ENCODE data around the gene HORMAD2. TPM values are rescaled to one million over a fixed set of nuclear protein-coding genes. Genes with fewer than 3 reads are reported as not detected.
A peak's percentile ranks its signal among the peaks of the same experiment; 100 is the strongest.
"Not testable (repeated sequence)": the region's sequence is repeated elsewhere in the genome, so short reads cannot be mapped to it uniquely, and the experiment has no call there.

Gene HORMAD2
- polyA plus RNA-seq, 2 of the 4 experiments (the other 2 are of a cell fraction), result not detected

DNA sequence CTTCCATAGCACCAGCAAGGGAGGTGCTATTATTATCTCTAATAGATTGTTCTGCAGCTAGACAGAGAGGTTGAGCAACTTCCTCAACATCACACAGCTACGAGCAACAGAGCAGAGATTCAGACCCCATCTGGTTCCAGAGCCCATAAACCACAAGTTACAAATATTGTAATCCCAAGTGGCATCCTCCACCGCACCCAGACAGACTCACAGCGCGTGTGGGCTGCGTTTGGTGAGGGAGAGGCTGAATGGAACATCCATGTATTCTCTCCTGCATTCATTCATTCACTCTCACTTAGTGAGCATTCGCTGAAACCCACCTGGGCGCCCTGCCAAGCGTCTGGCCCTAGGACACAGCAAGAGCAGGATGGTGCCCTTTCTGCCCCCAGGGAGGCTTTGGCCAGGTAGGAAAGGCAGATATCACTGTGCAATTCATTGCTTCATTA lies 132.8 kb downstream of the HORMAD2 start:
- ChIA-PET CTCF (interaction anchor here (1.1 to 2.8 kb wide), 9 partner anchors 12 to 124 kb away, joined by 3 to 11 read pairs (median 3); no protein-coding TSS in a partner anchor), POLR2A (interaction anchor here (0.7 to 1.6 kb wide), 5 partner anchors 11 to 30 kb away, joined by 3 to 10 read pairs (median 5); no protein-coding TSS in a partner anchor)

GRCh38 chr22:30214703-30215407 lies 134.6 kb downstream of the HORMAD2 start:
- TF ChIP-seq ZSCAN20 (CRISPR knock-in tag; IDR thresholded peaks at IDR 0.05), result no peak
- TF ChIP-seq POLR2AphosphoS2 (conservative IDR thresholded peaks at IDR 0.05; ENCODE audit: low read length), result no peak
- TF ChIP-seq FOSL2 (IDR thresholded peaks at IDR 0.05), result no peak
- no peak for TF ChIP-seq FOSL2 (CRISPR knock-in tag; IDR thresholded peaks at IDR 0.05)
- TF ChIP-seq EP300 (IDR thresholded peaks at IDR 0.05), result no peak
- no peak for TF ChIP-seq ESRRA (IDR thresholded peaks at IDR 0.05; ENCODE audit: borderline replicate concordance, low read length)
- no peak for TF ChIP-seq ZC3H11A (IDR thresholded peaks at IDR 0.05)
- TF ChIP-seq, protein P1, sequence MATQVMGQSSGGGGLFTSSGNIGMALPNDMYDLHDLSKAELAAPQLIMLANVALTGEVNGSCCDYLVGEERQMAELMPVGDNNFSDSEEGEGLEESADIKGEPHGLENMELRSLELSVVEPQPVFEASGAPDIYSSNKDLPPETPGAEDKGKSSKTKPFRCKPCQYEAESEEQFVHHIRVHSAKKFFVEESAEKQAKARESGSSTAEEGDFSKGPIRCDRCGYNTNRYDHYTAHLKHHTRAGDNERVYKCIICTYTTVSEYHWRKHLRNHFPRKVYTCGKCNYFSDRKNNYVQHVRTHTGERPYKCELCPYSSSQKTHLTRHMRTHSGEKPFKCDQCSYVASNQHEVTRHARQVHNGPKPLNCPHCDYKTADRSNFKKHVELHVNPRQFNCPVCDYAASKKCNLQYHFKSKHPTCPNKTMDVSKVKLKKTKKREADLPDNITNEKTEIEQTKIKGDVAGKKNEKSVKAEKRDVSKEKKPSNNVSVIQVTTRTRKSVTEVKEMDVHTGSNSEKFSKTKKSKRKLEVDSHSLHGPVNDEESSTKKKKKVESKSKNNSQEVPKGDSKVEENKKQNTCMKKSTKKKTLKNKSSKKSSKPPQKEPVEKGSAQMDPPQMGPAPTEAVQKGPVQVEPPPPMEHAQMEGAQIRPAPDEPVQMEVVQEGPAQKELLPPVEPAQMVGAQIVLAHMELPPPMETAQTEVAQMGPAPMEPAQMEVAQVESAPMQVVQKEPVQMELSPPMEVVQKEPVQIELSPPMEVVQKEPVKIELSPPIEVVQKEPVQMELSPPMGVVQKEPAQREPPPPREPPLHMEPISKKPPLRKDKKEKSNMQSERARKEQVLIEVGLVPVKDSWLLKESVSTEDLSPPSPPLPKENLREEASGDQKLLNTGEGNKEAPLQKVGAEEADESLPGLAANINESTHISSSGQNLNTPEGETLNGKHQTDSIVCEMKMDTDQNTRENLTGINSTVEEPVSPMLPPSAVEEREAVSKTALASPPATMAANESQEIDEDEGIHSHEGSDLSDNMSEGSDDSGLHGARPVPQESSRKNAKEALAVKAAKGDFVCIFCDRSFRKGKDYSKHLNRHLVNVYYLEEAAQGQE (IDR thresholded peaks at IDR 0.05), result no peak
- TF ChIP-seq CBX2 (IDR thresholded peaks at IDR 0.05; ENCODE audit: borderline replicate concordance, low read depth), result no peak
- DNase-seq (ENCODE audit: low read depth in 1 of 2, low spot score in 1 of 2), result no peak
- no peak for FAIRE-seq
- 81% methylated on average over 10 of the region's 12 CpGs for WGBS (ENCODE audit: missing lambda C conversion rate)
- no peak for ATAC-seq
- Histone ChIP-seq H3K27ac (peak overlapping the region; percentile 95 to 100), H3K4me1 (peaks cover 70% of the 10 kb centered on the region), H3K9me3 (no peaks in the 10 kb centered on the region), H3K4me3 (no peak overlapping the region), H3K4me2 (no peak overlapping the region)
- ChIA-PET POLR2A (no interaction called here), CTCF (interaction anchor here (0.9 to 2.0 kb wide), 3 partner anchors 10 to 106 kb away, joined by 3 to 15 read pairs (median 8); no protein-coding TSS in a partner anchor)

More for the DNA sequence above, 132.8 kb downstream of the HORMAD2 start:
- H3K9me3 ChIP-seq, result no peaks in the 10 kb centered on the region
- H3K4me2 ChIP-seq, result peak overlapping the region; percentile 59
- no peak for FAIRE-seq
- ATAC-seq, result peak; percentile 44 to 61
- WGBS (ENCODE audit: missing lambda C conversion rate), result 6% methylated on average over 8 of the region's 8 CpGs
- no peak overlapping the region for H3K4me3 ChIP-seq
- no peak for TF ChIP-seq RCOR1 (IDR thresholded peaks at IDR 0.05; ENCODE audit: low read depth, low read length)
- TF ChIP-seq HEYL (CRISPR knock-in tag; IDR thresholded peaks at IDR 0.05), result 0 out of 2 replicates have a peak, but pooled peaks have one; percentile 12
- TF ChIP-seq EHF (CRISPR knock-in tag; IDR thresholded peaks at IDR 0.05), result peak; percentile 67; the same call in 1 of the 2 replicates
- TF ChIP-seq JUN (IDR thresholded peaks at IDR 0.05), result no peak; a peak in 4 of 5 replicates
- TF ChIP-seq POLR2AphosphoS2 (conservative IDR thresholded peaks at IDR 0.05; ENCODE audit: low read length), result no peak
- TF ChIP-seq EP300 (IDR thresholded peaks at IDR 0.05), result no peak
- TF ChIP-seq ZFP36 (IDR thresholded peaks at IDR 0.05; ENCODE audit: borderline replicate concordance, partially characterized antibody), result peak; percentile 88
- TF ChIP-seq FOSB (CRISPR knock-in tag; IDR thresholded peaks at IDR 0.05), result peak; percentile 82
- no peak for TF ChIP-seq RNF2 (IDR thresholded peaks at IDR 0.05; ENCODE audit: borderline replicate concordance, low read depth)
- TF ChIP-seq HOXB5 (CRISPR knock-in tag; IDR thresholded peaks at IDR 0.05), result no peak
- TF ChIP-seq, protein P2, sequence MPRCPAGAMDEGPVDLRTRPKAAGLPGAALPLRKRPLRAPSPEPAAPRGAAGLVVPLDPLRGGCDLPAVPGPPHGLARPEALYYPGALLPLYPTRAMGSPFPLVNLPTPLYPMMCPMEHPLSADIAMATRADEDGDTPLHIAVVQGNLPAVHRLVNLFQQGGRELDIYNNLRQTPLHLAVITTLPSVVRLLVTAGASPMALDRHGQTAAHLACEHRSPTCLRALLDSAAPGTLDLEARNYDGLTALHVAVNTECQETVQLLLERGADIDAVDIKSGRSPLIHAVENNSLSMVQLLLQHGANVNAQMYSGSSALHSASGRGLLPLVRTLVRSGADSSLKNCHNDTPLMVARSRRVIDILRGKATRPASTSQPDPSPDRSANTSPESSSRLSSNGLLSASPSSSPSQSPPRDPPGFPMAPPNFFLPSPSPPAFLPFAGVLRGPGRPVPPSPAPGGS (IDR thresholded peaks at IDR 0.05), result no peak
- TF ChIP-seq SREBF2 (IDR thresholded peaks at IDR 0.05), result no peak
- TF ChIP-seq NFE2L2 (conservative IDR thresholded peaks at IDR 0.05; ENCODE audit: low read length), result no peak
- TF ChIP-seq MYC (IDR thresholded peaks at IDR 0.05; ENCODE audit: borderline replicate concordance, low read length), result no peak
- TF ChIP-seq CBX2 (IDR thresholded peaks at IDR 0.05; ENCODE audit: borderline replicate concordance, low read depth), result no peak
- TF ChIP-seq BHLHE40 (IDR thresholded peaks at IDR 0.05; ENCODE audit: low read depth, low read length), result no peak
- TF ChIP-seq ZNF302 (CRISPR knock-in tag; IDR thresholded peaks at IDR 0.05), result peak; percentile 31; the same call in 1 of the 2 replicates
- TF ChIP-seq USF2 (IDR thresholded peaks at IDR 0.05), result no peak
- no peak for TF ChIP-seq HES2 (IDR thresholded peaks at IDR 0.05)
- TF ChIP-seq HOXB13 (CRISPR knock-in tag; IDR thresholded peaks at IDR 0.05; ENCODE audit: low read depth), result peak; percentile 82
- peak; percentile 51; the same call in 1 of the 2 replicates for TF ChIP-seq HOXA7 (CRISPR knock-in tag; IDR thresholded peaks at IDR 0.05)
- peak overlapping the region; percentile 95 to 100 for H3K27ac ChIP-seq
- H3K4me1 ChIP-seq, result peaks cover 81% of the 10 kb centered on the region
- DNase-seq (ENCODE audit: low read depth in 1 of 2, low spot score in 1 of 2), result peak in 1 of 2 experiments; percentile 30

GRCh38 chr22:30216272-30216671 lies 136.0 kb downstream of the HORMAD2 start:
- ATAC-seq; POLR2A ChIA-PET; DNase-seq (ENCODE audit: low read depth in 1 of 2, low spot score in 1 of 2); H3K4me3 ChIP-seq; CTCF ChIA-PET; FAIRE-seq; H3K9me3 ChIP-seq; H3K4me2 ChIP-seq: not testable (repeated sequence)
- 96% methylated on average over 3 of the region's 3 CpGs for WGBS (ENCODE audit: missing lambda C conversion rate)
- Histone ChIP-seq H3K4me1 (peaks cover 66% of the 10 kb centered on the region), H3K27ac (peak overlapping the region; percentile 95 to 100)

Measured in A549 (cell line).